HCT116 (cell line): ENCODE results near the gene PER2. TPM values are rescaled to one million over a fixed set of nuclear protein-coding genes. Genes with fewer than 3 reads are reported as not detected.
A peak's percentile ranks its signal among the peaks of the same experiment; 100 is the strongest.

ENCODE experiments used
- ATAC-seq: fragments of 200-7000 bp; cut with Tn5 transposase; 2 replicates; pipeline ENCODE4 v1.9.1; 2020; ENCODE audit warnings: mild to moderate bottlenecking, moderate library complexity
- BruUV-seq: library from RNA; stranded (reverse); fragments of 400-500 nt; replicated peaks from 2 replicates; lab custom pipeline; 2021; lab: Mats Ljungman, UMichigan
- CTCF ChIA-PET: fragments of 300-600 bp; sonication (Branson Sonifier 250); formaldehyde crosslinking; loops from one replicate; lab custom pipeline; 2021; ENCODE audit warnings: antibody characterized with exemption; lab: Charles Lee
- POLR2A ChIA-PET: fragments of 300-600, 350-600 bp; sonication (Branson Sonifier 250); formaldehyde crosslinking; loops from one replicate; lab custom pipeline; 2021; ENCODE audit warnings: antibody characterized with exemption; lab: Charles Lee
- RAD21 ChIA-PET, 2 experiments: fragments of 300-600 bp; sonication (Branson Sonifier 250); formaldehyde crosslinking; loops; one replicate each; lab custom pipeline; 2023; ENCODE audit warnings: low total read pairs in 2 of 2; ENCODE audit not compliant: uncharacterized antibody in 2 of 2, unreplicated experiment in 2 of 2, low non-redundant PET in 1 of 2; lab: Charles Lee
- DNase-seq: peaks from one replicate; pipeline ENCODE4 v3.0.0-alpha.2; 2010; ENCODE audit warnings: low read depth, low spot score
- H2AFZ ChIP-seq: fragments of 200-600 bp; shearing (Covaris generic), sonication (generic); 2 replicates; pipeline ENCODE4 v1.6.1; 2017; ENCODE audit warnings: low read depth, mixed run types, mixed read lengths, antibody characterized with exemption, low read length; ENCODE audit not compliant: poor library complexity, severe bottlenecking
- H3K27ac ChIP-seq: 2 replicates; pipeline ENCODE4 v1.5.1; 2012; ENCODE audit warnings: low read depth, low read length
- H3K27me3 ChIP-seq: fragments of 200-600 bp; sonication (generic); 2 replicates; pipeline ENCODE4 v1.6.1; 2016; ENCODE audit warnings: mixed run types, low read length, mixed read lengths; ENCODE audit not compliant: insufficient read depth
- H3K36me3 ChIP-seq, 2 experiments: fragments of 200-500 bp in 1 of 2; fragments of 200-600 bp in 1 of 2; sonication (Bioruptor generic) in 1 of 2; sonication (generic) in 1 of 2; 2 replicates each; pipeline versions ENCODE4 v1.5.1 to v1.6.1; 2014 to 2016; ENCODE audit warnings: low read length in 2 of 2, inconsistent platforms in 1 of 2, mixed read lengths in 1 of 2, mixed run types in 1 of 2; ENCODE audit not compliant: insufficient read depth in 2 of 2, control insufficient read depth in 1 of 2
- H3K4me1 ChIP-seq, 2 experiments: fragments of 200-600 bp in 1 of 2; sonication (generic) in 1 of 2; 2 replicates each; pipeline versions ENCODE4 v1.5.1 to v1.6.1; 2012 to 2017; ENCODE audit warnings: low read length in 2 of 2, inconsistent platforms in 1 of 2, mild to moderate bottlenecking in 1 of 2, mixed read lengths in 1 of 2, mixed run types in 1 of 2, moderate library complexity in 1 of 2; ENCODE audit not compliant: insufficient read depth in 2 of 2, control insufficient read depth in 1 of 2
- H3K4me2 ChIP-seq: fragments of 200-600 bp; sonication (generic); 2 replicates; pipeline ENCODE4 v1.6.1; 2017; ENCODE audit warnings: mixed run types, low read length, mixed read lengths
- H3K4me3 ChIP-seq, 2 experiments: fragments of 200-600 bp in 1 of 2; sonication (generic) in 1 of 2; replicated peaks in 1 of 2; 2 replicates each; pipeline ENCODE4 v1.5.1; 2011 to 2016; ENCODE audit warnings: low read length in 2 of 2, control low read depth in 1 of 2, low read depth in 1 of 2, mild to moderate bottlenecking in 1 of 2, mixed read lengths in 1 of 2, mixed run types in 1 of 2
- H3K79me2 ChIP-seq: fragments of 200-600 bp; sonication (generic); 2 replicates; pipeline ENCODE4 v1.6.1; 2017; ENCODE audit warnings: mild to moderate bottlenecking, mixed run types, low read length, moderate library complexity, mixed read lengths; ENCODE audit not compliant: insufficient read depth
- H3K9ac ChIP-seq: fragments of 200-600 bp; sonication (generic); 2 replicates; pipeline ENCODE4 v1.6.1; 2016; ENCODE audit warnings: low read length, mixed read lengths
- H3K9me2 ChIP-seq: fragments of 200-600 bp; sonication (generic), shearing (Covaris generic); 2 replicates; pipeline ENCODE4 v1.6.1; 2017; ENCODE audit warnings: mixed run types, mild to moderate bottlenecking, moderate library complexity; ENCODE audit not compliant: insufficient read depth
- H3K9me3 ChIP-seq, 2 experiments: fragments of 200-500 bp in 1 of 2; fragments of 200-600 bp in 1 of 2; sonication (Bioruptor generic) in 1 of 2; sonication (generic) in 1 of 2; 2 replicates each; pipeline ENCODE4 v1.6.1; 2014 to 2017; ENCODE audit warnings: low read length in 2 of 2, mixed read lengths in 2 of 2, inconsistent platforms in 1 of 2, low read depth in 1 of 2, mild to moderate bottlenecking in 1 of 2, mixed run types in 1 of 2, moderate library complexity in 1 of 2; ENCODE audit not compliant: control insufficient read depth in 1 of 2, insufficient read depth in 1 of 2
- H4K20me1 ChIP-seq: fragments of 200-600 bp; sonication (generic), shearing (Covaris generic); 2 replicates; pipeline ENCODE4 v1.6.1; 2017; ENCODE audit warnings: mixed run types, mild to moderate bottlenecking, moderate library complexity; ENCODE audit not compliant: insufficient read depth
- ATF3 ChIP-seq: IDR thresholded peaks from 2 replicates; pipeline ENCODE4 v1.6.1; 2012
- EGR1 ChIP-seq: IDR thresholded peaks from 2 replicates; pipeline ENCODE4 v1.6.1; 2012; ENCODE audit warnings: low read depth
- ELF1 ChIP-seq: IDR thresholded peaks from 2 replicates; pipeline ENCODE4 v1.6.1; 2012; ENCODE audit warnings: low read depth, borderline replicate concordance
- EZH2 ChIP-seq: fragments of 200-600 bp; sonication (generic); IDR thresholded peaks from 2 replicates; pipeline ENCODE4 v1.6.1; 2017; ENCODE audit warnings: antibody characterized with exemption, mixed run types
- EZH2phosphoT487 ChIP-seq: fragments of 200-600 bp; IDR thresholded peaks from 2 replicates; pipeline ENCODE4 v1.6.1; 2018; ENCODE audit warnings: antibody characterized with exemption, borderline replicate concordance
- JUND ChIP-seq: IDR thresholded peaks from 2 replicates; pipeline ENCODE4 v1.6.1; 2012
- POLR2A ChIP-seq: IDR thresholded peaks from 2 replicates; pipeline ENCODE4 v1.7.0; 2011; ENCODE audit warnings: borderline replicate concordance; ENCODE audit not compliant: insufficient read depth, insufficient read length; ENCODE audit errors: extremely low read depth
- POLR2AphosphoS5 ChIP-seq: IDR thresholded peaks from 2 replicates; pipeline ENCODE4 v1.6.1; 2011; ENCODE audit warnings: mild to moderate bottlenecking, low read depth, low read length, moderate library complexity
- RAD21 ChIP-seq: IDR thresholded peaks from 2 replicates; pipeline ENCODE4 v1.6.1; 2012; ENCODE audit warnings: low read depth, mild to moderate bottlenecking
- REST ChIP-seq: IDR thresholded peaks from 2 replicates; pipeline ENCODE4 v1.6.1; 2012; ENCODE audit warnings: low read depth
- SIN3A ChIP-seq: IDR thresholded peaks from 2 replicates; pipeline ENCODE4 v1.6.1; 2012; ENCODE audit warnings: low read depth
- SP1 ChIP-seq: IDR thresholded peaks from 2 replicates; pipeline ENCODE4 v1.6.1; 2012; ENCODE audit warnings: low read depth
- SRF ChIP-seq: IDR thresholded peaks from 2 replicates; pipeline ENCODE4 v1.6.1; 2012; ENCODE audit warnings: low read depth
- ZFX ChIP-seq: fragments of 450-650 bp; IDR thresholded peaks from 2 replicates; pipeline ENCODE4 v1.6.1; 2017
- ZNF274 ChIP-seq: fragments of 200-500 bp; sonication (Bioruptor generic); IDR thresholded peaks from 2 replicates; pipeline ENCODE4 v1.6.1; 2014; ENCODE audit warnings: mild to moderate bottlenecking, low read depth, low read length, inconsistent platforms
- intact Hi-C: fragments of 100-400 bp; cut with micrococcal nuclease; formaldehyde crosslinking; loops from 2 replicates; pipeline ENCODE4 v1.10.0; 2022
- total RNA-seq: library from RNA; stranded (reverse); gene quantifications from one replicate; pipeline ENCODE4 v1.2.1, GENCODE V29; 2021; ENCODE audit not compliant: unreplicated experiment
- TF ChIP-seq, protein P1 (sequence below): IDR thresholded peaks from 2 replicates; pipeline ENCODE4 v1.6.1; 2011; ENCODE audit warnings: mild to moderate bottlenecking, low read length, moderate library complexity; ENCODE audit not compliant: insufficient replicate concordance; ENCODE audit errors: extremely low read depth
- TF ChIP-seq, protein P2 (sequence below): IDR thresholded peaks from 2 replicates; pipeline ENCODE4 v1.6.1; 2012

Gene PER2
- total RNA-seq, 1 experiment from 2014 or later: 18.7 TPM

- POLR2A ChIA-PET: interaction anchor here (0.6 kb wide), 1 partner anchor 18 kb away, joined by 3 read pairs; no protein-coding TSS in a partner anchor
- Histone ChIP-seq H3K36me3 (no peaks in the 10 kb centered on the region), H3K79me2 (no peaks in the 10 kb centered on the region; the same call in 1 of the 2 replicates), H3K4me1 (peaks cover 13 to 29% of the 10 kb centered on the region in 2 experiments), H3K9me3 (no peaks in the 10 kb centered on the region), H3K9me2 (no peaks in the 10 kb centered on the region), H4K20me1 (no peaks in the 10 kb centered on the region), H3K4me3 (peak within 1 kb of the TSS; percentile 56 to 69), H3K9ac (peak within 1 kb of the TSS; percentile 73), H3K27ac (peak within 1 kb of the TSS; percentile 75; the same call in 1 of the 2 replicates), H3K27me3 (no peaks in the 10 kb centered on the region), H3K4me2 (peak within 1 kb of the TSS; percentile 99), H2AFZ (peak within 1 kb of the TSS; percentile 50)
- no TSS peak for BruUV-seq
- ATAC-seq (peak; percentile 86), DNase-seq (peak; percentile 65)
- intact Hi-C loops: no loop called here
- CTCF ChIA-PET: interaction anchor here (1.3 kb wide), 1 partner anchor 23 kb away, joined by 5 read pairs; no protein-coding TSS in a partner anchor
- TF ChIP-seq EZH2phosphoT487 (no peak), SP1 (peak; percentile 46; the same call in 1 of the 2 replicates), SRF (no peak), REST (no peak), ZNF274 (no peak), RAD21 (no peak), JUND (no peak), EZH2 (no peak), POLR2A (peak; percentile 97), POLR2AphosphoS5 (peak; percentile 99), ATF3 (no peak), SIN3A (peak; percentile 52; the same call in 1 of the 2 replicates), ZFX (peak; percentile 21; the same call in 1 of the 2 replicates), ELF1 (no peak), EGR1 (no peak)
- TF ChIP-seq, protein P1, sequence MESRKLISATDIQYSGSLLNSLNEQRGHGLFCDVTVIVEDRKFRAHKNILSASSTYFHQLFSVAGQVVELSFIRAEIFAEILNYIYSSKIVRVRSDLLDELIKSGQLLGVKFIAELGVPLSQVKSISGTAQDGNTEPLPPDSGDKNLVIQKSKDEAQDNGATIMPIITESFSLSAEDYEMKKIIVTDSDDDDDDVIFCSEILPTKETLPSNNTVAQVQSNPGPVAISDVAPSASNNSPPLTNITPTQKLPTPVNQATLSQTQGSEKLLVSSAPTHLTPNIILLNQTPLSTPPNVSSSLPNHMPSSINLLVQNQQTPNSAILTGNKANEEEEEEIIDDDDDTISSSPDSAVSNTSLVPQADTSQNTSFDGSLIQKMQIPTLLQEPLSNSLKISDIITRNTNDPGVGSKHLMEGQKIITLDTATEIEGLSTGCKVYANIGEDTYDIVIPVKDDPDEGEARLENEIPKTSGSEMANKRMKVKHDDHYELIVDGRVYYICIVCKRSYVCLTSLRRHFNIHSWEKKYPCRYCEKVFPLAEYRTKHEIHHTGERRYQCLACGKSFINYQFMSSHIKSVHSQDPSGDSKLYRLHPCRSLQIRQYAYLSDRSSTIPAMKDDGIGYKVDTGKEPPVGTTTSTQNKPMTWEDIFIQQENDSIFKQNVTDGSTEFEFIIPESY: no peak
- TF ChIP-seq, protein P2, sequence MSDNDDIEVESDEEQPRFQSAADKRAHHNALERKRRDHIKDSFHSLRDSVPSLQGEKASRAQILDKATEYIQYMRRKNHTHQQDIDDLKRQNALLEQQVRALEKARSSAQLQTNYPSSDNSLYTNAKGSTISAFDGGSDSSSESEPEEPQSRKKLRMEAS: 0 out of 2 replicates have a peak, but pooled peaks have one; percentile 19
- RAD21 ChIA-PET: no interaction called here
Observed at GRCh38 chr2:238239863-238240756, 48.3 kb downstream of the PER2 start, which contains the start of gene HES6. TSS of gene HES6 (minus strand) at chr2:238240038. CDS start at chr2:238239905, 133 bp downstream.
